Activated CD4-positive, alpha-beta T cell treated with anti-CD3 and anti-CD28 coated beads, Interleukin-2, Interleukin-4, amounts not matched to agents 100 ng/mL and 50 ng/mL, durations not matched to agents 16 hours and 8 hours (primary cell): ENCODE data around the gene SLC22A23.

Source experiments
- DNase-seq: peaks from one replicate; pipeline ENCODE4 v3.0.0-alpha.2; 2020; ENCODE audit warnings: low spot score

Gene SLC22A23

GRCh38 chr6:3443221-3443515 lies 13.7 kb downstream of the SLC22A23 start:
- no peak for DNase-seq

GRCh38 chr6:3442431-3443220 lies 14.2 kb downstream of the SLC22A23 start:
- DNase-seq, result no peak

- DNase-seq, result no peak
Measured at GRCh38 chr6:3440911-3441310, 15.9 kb downstream of the SLC22A23 start.

- no peak for DNase-seq
Measured at GRCh38 chr6:3439961-3440360, 16.9 kb downstream of the SLC22A23 start.

- no peak for DNase-seq
Measured at GRCh38 chr6:3438190-3439167, 18.4 kb downstream of the SLC22A23 start.

GRCh38 chr6:3433005-3433404 lies 23.8 kb downstream of the SLC22A23 start:
- no peak for DNase-seq

GRCh38 chr6:3432416-3432815 lies 24.4 kb downstream of the SLC22A23 start:
- DNase-seq, result no peak

- DNase-seq, result no peak
Measured at GRCh38 chr6:3431994-3432393, 24.9 kb downstream of the SLC22A23 start.

- no peak for DNase-seq
Measured at GRCh38 chr6:3429211-3429610, 27.6 kb downstream of the SLC22A23 start.

GRCh38 chr6:3428700-3429099 lies 28.1 kb downstream of the SLC22A23 start:
- DNase-seq, result no peak

GRCh38 chr6:3428247-3428646 lies 28.6 kb downstream of the SLC22A23 start:
- DNase-seq, result no peak

- DNase-seq, result no peak
Measured at GRCh38 chr6:3427687-3428085, 29.2 kb downstream of the SLC22A23 start.

GRCh38 chr6:3426927-3427686 lies 29.7 kb downstream of the SLC22A23 start:
- DNase-seq, result no peak

GRCh38 chr6:3426091-3426926 lies 30.5 kb downstream of the SLC22A23 start:
- no peak for DNase-seq

- no peak for DNase-seq
Measured at GRCh38 chr6:3425574-3425973, 31.3 kb downstream of the SLC22A23 start.

- no peak for DNase-seq
Measured at GRCh38 chr6:3424185-3424927, 32.5 kb downstream of the SLC22A23 start.

- no peak for DNase-seq
Measured at GRCh38 chr6:3423439-3424184, 33.2 kb downstream of the SLC22A23 start.

- DNase-seq, result no peak
Measured at GRCh38 chr6:3422435-3423070, 34.3 kb downstream of the SLC22A23 start.

GRCh38 chr6:3421791-3422434 lies 34.9 kb downstream of the SLC22A23 start:
- DNase-seq, result no peak
